Measurements from ENCODE around the gene IGFL2.
"Not testable (repeated sequence)": the region's sequence is repeated elsewhere in the genome, so short reads cannot be mapped to it uniquely, and the experiment has no call there.

The IGFL2 gene

DNA sequence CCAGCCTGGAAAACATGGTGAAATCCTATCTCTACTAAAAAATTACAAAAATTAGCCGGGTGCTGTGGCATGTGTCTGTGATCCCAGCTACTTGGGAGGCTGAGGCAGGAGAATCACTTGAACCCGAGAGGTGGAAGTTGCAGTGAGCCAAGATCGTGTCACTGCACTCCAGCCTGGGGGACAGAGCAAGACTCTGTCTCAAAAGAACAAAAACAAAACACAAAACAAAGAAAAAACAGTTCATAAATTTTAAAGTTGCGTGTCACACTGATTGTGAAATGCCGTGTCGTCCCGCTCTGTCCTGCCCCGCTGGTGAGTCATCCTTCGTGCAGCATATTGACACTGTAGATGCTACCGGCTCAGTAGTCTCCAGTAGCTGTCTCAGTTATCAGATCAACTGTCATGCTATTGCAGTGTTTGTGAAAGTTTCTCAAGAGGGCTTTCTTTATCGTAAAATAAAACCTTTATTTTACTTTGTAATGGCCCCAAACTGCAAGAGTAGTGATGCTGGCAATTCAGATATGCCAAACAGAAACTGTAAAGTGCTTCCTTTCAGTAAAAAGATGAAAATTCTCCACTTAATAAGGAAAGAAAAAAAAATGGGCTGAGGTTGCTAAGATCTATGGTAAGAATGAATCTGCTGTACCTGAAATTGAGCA lies 45.1 kb downstream of the IGFL2 start:
- TF ChIP-seq, protein P1, sequence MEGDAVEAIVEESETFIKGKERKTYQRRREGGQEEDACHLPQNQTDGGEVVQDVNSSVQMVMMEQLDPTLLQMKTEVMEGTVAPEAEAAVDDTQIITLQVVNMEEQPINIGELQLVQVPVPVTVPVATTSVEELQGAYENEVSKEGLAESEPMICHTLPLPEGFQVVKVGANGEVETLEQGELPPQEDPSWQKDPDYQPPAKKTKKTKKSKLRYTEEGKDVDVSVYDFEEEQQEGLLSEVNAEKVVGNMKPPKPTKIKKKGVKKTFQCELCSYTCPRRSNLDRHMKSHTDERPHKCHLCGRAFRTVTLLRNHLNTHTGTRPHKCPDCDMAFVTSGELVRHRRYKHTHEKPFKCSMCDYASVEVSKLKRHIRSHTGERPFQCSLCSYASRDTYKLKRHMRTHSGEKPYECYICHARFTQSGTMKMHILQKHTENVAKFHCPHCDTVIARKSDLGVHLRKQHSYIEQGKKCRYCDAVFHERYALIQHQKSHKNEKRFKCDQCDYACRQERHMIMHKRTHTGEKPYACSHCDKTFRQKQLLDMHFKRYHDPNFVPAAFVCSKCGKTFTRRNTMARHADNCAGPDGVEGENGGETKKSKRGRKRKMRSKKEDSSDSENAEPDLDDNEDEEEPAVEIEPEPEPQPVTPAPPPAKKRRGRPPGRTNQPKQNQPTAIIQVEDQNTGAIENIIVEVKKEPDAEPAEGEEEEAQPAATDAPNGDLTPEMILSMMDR (IDR thresholded peaks at IDR 0.05; ENCODE audit: low read depth, low read length) = no peak
- DNase-seq (ENCODE audit: extremely low read depth, low read depth) = no peak

DNA sequence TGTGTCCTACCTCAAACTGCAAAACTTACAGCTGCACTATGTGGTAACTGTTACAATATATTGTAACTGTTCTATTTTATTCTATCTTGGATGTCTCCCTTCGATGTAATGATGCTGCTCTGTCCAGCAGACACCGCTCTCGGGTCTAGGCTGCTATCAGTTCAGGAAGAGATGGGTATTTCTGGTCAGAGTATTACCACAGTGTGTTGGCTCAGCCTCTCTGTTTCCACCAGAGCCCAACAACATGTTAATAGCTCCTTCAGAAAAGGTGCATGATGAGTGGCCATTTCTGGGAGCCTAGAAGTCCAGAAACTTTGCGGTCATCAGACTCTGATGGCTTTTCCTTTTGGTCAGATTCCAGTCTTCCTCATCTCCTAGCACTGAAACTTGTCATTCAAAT lies 45.6 kb downstream of the IGFL2 start:
- no peak for DNase-seq (ENCODE audit: extremely low read depth, low read depth)
- TF ChIP-seq, protein P1 (IDR thresholded peaks at IDR 0.05; ENCODE audit: low read depth, low read length) = no peak

DNA sequence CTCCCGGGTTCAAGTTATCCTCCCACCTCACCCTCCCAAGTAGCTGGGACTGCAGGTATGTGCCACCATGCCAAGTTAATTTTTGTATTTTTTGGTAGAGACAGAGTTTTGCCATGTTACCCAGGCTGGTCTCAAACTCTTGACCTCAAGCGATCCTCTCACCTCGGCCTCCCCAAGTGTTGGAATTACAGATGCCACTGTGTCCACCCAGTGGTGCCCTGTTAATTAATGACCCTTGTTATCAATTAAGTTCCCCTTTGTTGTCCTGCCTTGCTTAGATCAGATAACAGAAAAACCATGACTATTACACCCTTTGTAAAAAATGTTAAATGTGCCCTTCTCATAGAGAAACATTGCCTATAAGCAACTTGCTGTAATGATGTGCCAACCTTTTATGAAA lies 47.1 kb downstream of the IGFL2 start:
- TF ChIP-seq, protein P1 (IDR thresholded peaks at IDR 0.05; ENCODE audit: low read depth, low read length) = no peak
- DNase-seq (ENCODE audit: extremely low read depth, low read depth) = no peak

- not testable (repeated sequence) for DNase-seq (ENCODE audit: extremely low read depth, low read depth)
Measured at GRCh38 chr19:46195919-46196318, 47.9 kb downstream of the IGFL2 start.

- TF ChIP-seq, protein P1 (IDR thresholded peaks at IDR 0.05; ENCODE audit: low read depth, low read length) = no peak
- DNase-seq (ENCODE audit: extremely low read depth, low read depth) = no peak
Measured at GRCh38 chr19:46196410-46197124, 48.5 kb downstream of the IGFL2 start.

GRCh38 chr19:46197314-46198070 lies 49.5 kb downstream of the IGFL2 start:
- DNase-seq (ENCODE audit: extremely low read depth, low read depth) = no peak
- TF ChIP-seq, protein P1 (IDR thresholded peaks at IDR 0.05; ENCODE audit: low read depth, low read length) = no peak

DNA sequence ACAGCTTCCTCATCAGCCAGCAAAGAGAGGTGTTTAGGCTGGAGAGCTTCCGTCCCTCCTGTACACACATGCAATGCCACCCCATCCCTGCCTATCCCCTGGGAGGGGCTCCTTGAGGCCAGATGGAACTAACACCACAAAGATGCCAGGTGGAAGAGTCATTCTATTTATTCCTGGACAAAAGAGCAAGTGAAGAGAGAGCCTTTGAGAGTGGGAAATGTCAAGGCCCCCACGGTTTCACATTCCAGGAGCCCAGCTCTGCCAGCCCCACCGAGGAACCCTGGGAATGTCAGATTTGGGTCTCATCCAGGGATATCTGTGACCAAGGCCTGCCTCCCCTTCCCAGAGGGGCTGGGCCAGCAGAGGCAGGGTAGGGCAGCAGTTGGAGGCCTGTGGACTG lies 50.7 kb downstream of the IGFL2 start:
- DNase-seq (ENCODE audit: extremely low read depth, low read depth) = no peak
- TF ChIP-seq, protein P1 (IDR thresholded peaks at IDR 0.05; ENCODE audit: low read depth, low read length) = no peak
